Liver (tissue), 9 donors: Measurements from ENCODE around the gene SLFN11. TPM values are rescaled to one million over a fixed set of nuclear protein-coding genes. Genes with fewer than 3 reads are reported as not detected.
"Not testable (repeated sequence)": the region's sequence is repeated elsewhere in the genome, so short reads cannot be mapped to it uniquely, and the experiment has no call there.

Experiments used
- DNase-seq: peaks from one replicate; pipeline ENCODE4 v3.0.0-alpha.2; 2017; ENCODE audit warnings: low spot score
- H3K27ac ChIP-seq, 2 donors: one replicate each; pipeline ENCODE4 v1.7.0; 2013; ENCODE audit warnings: inconsistent platforms in 2 of 2, low read length in 2 of 2, control low read depth in 1 of 2, low read depth in 1 of 2, mild to moderate bottlenecking in 1 of 2
- H3K27me3 ChIP-seq, 4 donors: one replicate each; pipeline versions ENCODE4 v1.6.1 to v1.7.0; 2013; ENCODE audit warnings: low read length in 3 of 4, inconsistent platforms in 1 of 4, mild to moderate bottlenecking in 1 of 4, moderate library complexity in 1 of 4; ENCODE audit not compliant: control insufficient read depth in 4 of 4, insufficient read depth in 4 of 4
- H3K36me3 ChIP-seq, 4 donors: one replicate each; pipeline versions ENCODE4 v1.6.1 to v1.7.0; 2013; ENCODE audit warnings: low read length in 3 of 4, mild to moderate bottlenecking in 3 of 4, low read depth in 1 of 4, moderate library complexity in 1 of 4; ENCODE audit not compliant: control insufficient read depth in 4 of 4, insufficient read depth in 3 of 4
- H3K4me1 ChIP-seq, 4 donors: one replicate each; pipeline versions ENCODE4 v1.6.1 to v1.7.0; 2013; ENCODE audit warnings: low read length in 3 of 4, mild to moderate bottlenecking in 3 of 4, moderate library complexity in 1 of 4; ENCODE audit not compliant: control insufficient read depth in 4 of 4, insufficient read depth in 4 of 4
- H3K4me3 ChIP-seq, 3 donors: one replicate each; pipeline versions ENCODE4 v1.6.1 to v1.7.0; 2013; ENCODE audit warnings: low read length in 3 of 3, control low read depth in 1 of 3, low read depth in 1 of 3, mild to moderate bottlenecking in 1 of 3
- H3K9ac ChIP-seq, 2 donors: one replicate each; pipeline ENCODE4 v1.7.0; 2013; ENCODE audit warnings: low read length in 2 of 2, mild to moderate bottlenecking in 2 of 2, moderate library complexity in 2 of 2, control low read depth in 1 of 2, low read depth in 1 of 2
- H3K9me3 ChIP-seq, 4 donors: one replicate each; pipeline versions ENCODE4 v1.6.1 to v1.7.0; 2013; ENCODE audit warnings: low read length in 3 of 4; ENCODE audit not compliant: control insufficient read depth in 4 of 4
- EGR1 ChIP-seq, 2 donors: IDR thresholded peaks; 2 replicates each; pipeline ENCODE4 v1.6.1; 2016 to 2018; ENCODE audit warnings: antibody characterized with exemption in 2 of 2, low read depth in 2 of 2
- FOXA1 ChIP-seq: IDR thresholded peaks from 2 replicates; pipeline ENCODE4 v1.6.1; 2016; ENCODE audit warnings: antibody characterized with exemption
- GABPA ChIP-seq, 2 donors: IDR thresholded peaks in 1 of 2; conservative IDR thresholded peaks in 1 of 2; 2 replicates each; pipeline ENCODE4 v1.6.1; 2016; ENCODE audit warnings: antibody characterized with exemption in 2 of 2, mild to moderate bottlenecking in 1 of 2, moderate library complexity in 1 of 2
- WGBS: extraction: QIAGEN DNeasy Blood & Tissue Kit; methylation state at CpG from one replicate; pipeline ENCODE4 v1.1.7; 2013; 5-methylcytosine and 5-hydroxymethylcytosine counted together
- polyA plus RNA-seq, 2 donors: library from polyadenylated mRNA; stranded (reverse) in 1 of 2; unstranded in 1 of 2; fragments of 200-250 nt in 1 of 2; fragments of >200 nt in 1 of 2; fragmentation: Nextera tagmentation in 1 of 2; extraction: Ambion mirVana in 1 of 2; gene quantifications; one replicate each; pipeline versions ENCODE4 v1.2.1 to v1.2.3, GENCODE V29; 2013 to 2015
- total RNA-seq, 2 donors: library from RNA; depleted of rRNA; stranded (reverse); fragments of >200 nt; gene quantifications; one replicate each; pipeline ENCODE4 v1.2.3, GENCODE V29; 2014
- TF ChIP-seq, protein P1 (sequence below): IDR thresholded peaks from 2 replicates; pipeline ENCODE4 v1.6.1; 2016; ENCODE audit warnings: antibody characterized with exemption, mild to moderate bottlenecking
- donor health status: healthy.
- donor health status: healthy.
- donor health status: healthy.
- donor health status: healthy.
- donor health status: healthy.

The SLFN11 gene
- total RNA-seq: 10 to 100 TPM; 10.1 to 18.7 TPM
- polyA plus RNA-seq: 1 to 10 TPM; 1.6 to 2.3 TPM

DNA sequence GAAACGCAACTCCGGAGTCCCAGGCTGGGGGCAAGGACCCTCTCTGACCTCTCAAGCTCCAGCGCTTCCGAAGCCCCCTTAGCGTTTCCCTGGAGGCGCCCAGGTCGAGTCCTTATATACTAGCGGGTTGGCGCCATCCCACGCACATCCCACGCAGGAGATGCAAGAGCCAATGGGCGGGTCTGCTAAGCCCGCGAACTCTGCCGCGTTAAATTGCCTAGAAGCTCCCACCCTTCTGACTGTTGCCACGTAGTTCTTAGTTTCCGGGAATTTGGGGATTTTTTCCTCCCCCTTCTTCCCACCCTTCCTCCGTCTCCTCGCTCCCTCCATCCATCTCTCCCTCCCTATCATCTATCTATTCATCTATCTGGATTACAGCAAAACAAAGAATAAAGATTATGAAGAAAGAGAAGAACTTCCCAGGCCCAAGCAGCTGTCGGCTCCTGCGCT lies at the start of gene SLFN11:
SLFN11 (minus strand) TSS at position 88 of the 450 bp plus-strand sequence. CDS start 9,814 bp downstream, outside the sequence.
- 3% methylated on average over 22 of the region's 22 CpGs for WGBS
- H3K36me3 ChIP-seq: peaks cover 0 to 3% (median 0%) of the 10 kb centered on the region in 4 donors
- peaks cover 1 to 13% (median 8%) of the 10 kb centered on the region in 4 donors for H3K4me1 ChIP-seq
- peak within 1 kb of the TSS; percentile 74 to 83 for H3K9ac ChIP-seq
- peak; percentile 61 for DNase-seq
- peaks cover 0 to 10% (median under 1%) of the 10 kb centered on the region in 4 donors for H3K27me3 ChIP-seq
- peaks cover 0 to 6% (median 2%) of the 10 kb centered on the region in 4 donors for H3K9me3 ChIP-seq
- TF ChIP-seq FOXA1: no peak
- TF ChIP-seq, protein P1, sequence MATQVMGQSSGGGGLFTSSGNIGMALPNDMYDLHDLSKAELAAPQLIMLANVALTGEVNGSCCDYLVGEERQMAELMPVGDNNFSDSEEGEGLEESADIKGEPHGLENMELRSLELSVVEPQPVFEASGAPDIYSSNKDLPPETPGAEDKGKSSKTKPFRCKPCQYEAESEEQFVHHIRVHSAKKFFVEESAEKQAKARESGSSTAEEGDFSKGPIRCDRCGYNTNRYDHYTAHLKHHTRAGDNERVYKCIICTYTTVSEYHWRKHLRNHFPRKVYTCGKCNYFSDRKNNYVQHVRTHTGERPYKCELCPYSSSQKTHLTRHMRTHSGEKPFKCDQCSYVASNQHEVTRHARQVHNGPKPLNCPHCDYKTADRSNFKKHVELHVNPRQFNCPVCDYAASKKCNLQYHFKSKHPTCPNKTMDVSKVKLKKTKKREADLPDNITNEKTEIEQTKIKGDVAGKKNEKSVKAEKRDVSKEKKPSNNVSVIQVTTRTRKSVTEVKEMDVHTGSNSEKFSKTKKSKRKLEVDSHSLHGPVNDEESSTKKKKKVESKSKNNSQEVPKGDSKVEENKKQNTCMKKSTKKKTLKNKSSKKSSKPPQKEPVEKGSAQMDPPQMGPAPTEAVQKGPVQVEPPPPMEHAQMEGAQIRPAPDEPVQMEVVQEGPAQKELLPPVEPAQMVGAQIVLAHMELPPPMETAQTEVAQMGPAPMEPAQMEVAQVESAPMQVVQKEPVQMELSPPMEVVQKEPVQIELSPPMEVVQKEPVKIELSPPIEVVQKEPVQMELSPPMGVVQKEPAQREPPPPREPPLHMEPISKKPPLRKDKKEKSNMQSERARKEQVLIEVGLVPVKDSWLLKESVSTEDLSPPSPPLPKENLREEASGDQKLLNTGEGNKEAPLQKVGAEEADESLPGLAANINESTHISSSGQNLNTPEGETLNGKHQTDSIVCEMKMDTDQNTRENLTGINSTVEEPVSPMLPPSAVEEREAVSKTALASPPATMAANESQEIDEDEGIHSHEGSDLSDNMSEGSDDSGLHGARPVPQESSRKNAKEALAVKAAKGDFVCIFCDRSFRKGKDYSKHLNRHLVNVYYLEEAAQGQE: peak; percentile 30
- H3K27ac ChIP-seq: peak within 1 kb of the TSS; percentile 83 to 88
- peak within 1 kb of the TSS; percentile 34 to 61 (median 59) for H3K4me3 ChIP-seq

DNA sequence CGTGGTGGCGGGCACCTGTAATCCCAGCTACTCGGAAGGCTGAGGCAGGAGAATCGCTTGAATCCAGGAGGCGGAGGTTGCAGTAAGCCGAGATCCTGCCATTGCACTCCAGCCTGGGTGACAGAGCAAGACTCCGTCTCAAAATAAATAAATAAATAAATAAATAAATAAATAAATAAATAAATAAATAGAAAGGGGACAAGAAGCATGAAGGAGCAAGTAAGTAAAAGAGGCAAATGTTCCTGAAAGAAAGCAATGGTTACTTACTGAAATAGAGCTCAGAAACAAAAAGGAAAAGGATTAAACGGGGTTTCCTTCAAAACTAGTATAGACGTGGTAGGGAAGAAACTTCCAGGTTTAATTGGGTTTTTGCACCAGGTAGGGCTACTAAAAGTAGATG lies 47.6 kb upstream of the SLFN11 start:
- H3K4me1 ChIP-seq, H3K4me3 ChIP-seq, H3K27me3 ChIP-seq, H3K36me3 ChIP-seq, H3K27ac ChIP-seq, H3K9me3 ChIP-seq, DNase-seq, H3K9ac ChIP-seq: not testable (repeated sequence)
- WGBS: 96% methylated on average over 9 of the region's 9 CpGs

- 93% methylated on average over 2 of the region's 2 CpGs for WGBS
- H3K27me3 ChIP-seq: no peaks in the 10 kb centered on the region
- H3K9ac ChIP-seq: no peak overlapping the region
- peaks cover 0 to 2% (median 0%) of the 10 kb centered on the region in 4 donors for H3K9me3 ChIP-seq
- DNase-seq: no peak
- H3K27ac ChIP-seq: no peak overlapping the region
- peaks cover 0 to 4% (median 0%) of the 10 kb centered on the region in 4 donors for H3K36me3 ChIP-seq
- TF ChIP-seq EGR1 (IDR thresholded peaks at IDR 0.05; ENCODE audit: low read depth in 2 of 2): no peak
- TF ChIP-seq, protein P1: no peak
- TF ChIP-seq GABPA (IDR thresholded peaks at IDR 0.05 in 1 of 2, conservative IDR thresholded peaks at IDR 0.05 in 1 of 2): no peak
- no peak overlapping the region for H3K4me3 ChIP-seq
- no peaks in the 10 kb centered on the region for H3K4me1 ChIP-seq
Measured at GRCh38 chr17:35416659-35417058, 43.2 kb upstream of the SLFN11 start.

DNA sequence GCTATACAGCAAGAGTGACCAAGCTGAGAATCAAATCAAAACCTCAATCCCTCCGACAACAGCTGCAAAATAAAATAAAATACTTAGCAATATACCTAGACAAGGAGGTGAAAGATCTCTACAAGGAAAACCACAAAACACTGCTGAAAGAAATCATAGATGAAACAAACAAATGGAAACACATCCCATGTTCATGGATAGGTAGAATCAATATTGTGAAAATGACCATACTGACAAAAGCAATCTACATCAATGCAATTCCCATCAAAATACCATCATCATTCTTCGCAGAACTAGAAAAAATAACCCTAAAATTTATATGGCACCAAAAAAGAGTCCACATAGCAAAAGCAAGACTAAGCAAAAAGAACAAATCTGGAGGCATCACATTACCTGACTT lies 41.3 kb upstream of the SLFN11 start:
- not testable (repeated sequence) for DNase-seq, H3K27me3 ChIP-seq, H3K4me3 ChIP-seq, H3K36me3 ChIP-seq, H3K9me3 ChIP-seq, H3K4me1 ChIP-seq, H3K9ac ChIP-seq, H3K27ac ChIP-seq
- 86% methylated on average over 2 of the region's 2 CpGs for WGBS
